GM23338 (cell line): ENCODE results near the gene ZFHX3.
A peak's percentile ranks its signal among the peaks of the same experiment; 100 is the strongest.

Source experiments
- CREB1 ChIP-seq: fragments of 250-450 bp; sonication (Bioruptor Pico); IDR thresholded peaks from 2 replicates; pipeline ENCODE4 v1.5.0; 2020; ENCODE audit warnings: low read depth, mild to moderate bottlenecking, moderate library complexity
- EZH2 ChIP-seq: fragments of 200-600 bp; sonication (generic); IDR thresholded peaks from one replicate; pipeline ENCODE4 v1.8.0; 2017; ENCODE audit warnings: antibody characterized with exemption, mild to moderate bottlenecking, low read depth; ENCODE audit not compliant: unreplicated experiment
- EZH2phosphoT487 ChIP-seq: fragments of 200-600 bp; sonication (generic); IDR thresholded peaks from one replicate; pipeline ENCODE4 v1.8.1; 2018; ENCODE audit warnings: antibody characterized with exemption; ENCODE audit not compliant: unreplicated experiment
- JUNB ChIP-seq: IDR thresholded peaks from one replicate; pipeline ENCODE4 v1.6.1; 2016; ENCODE audit warnings: antibody characterized with exemption; ENCODE audit not compliant: unreplicated experiment
- NANOG ChIP-seq: IDR thresholded peaks from 2 replicates; pipeline ENCODE4 v1.6.1; 2016; ENCODE audit warnings: antibody characterized with exemption, borderline replicate concordance
- POLR2AphosphoS5 ChIP-seq: IDR thresholded peaks from 2 replicates; pipeline ENCODE4 v1.6.1; 2016; ENCODE audit warnings: antibody characterized with exemption, low read depth
- STAT1 ChIP-seq: IDR thresholded peaks from one replicate; pipeline ENCODE4 v1.6.1; 2016; ENCODE audit warnings: antibody characterized with exemption; ENCODE audit not compliant: unreplicated experiment
- ZNF114 ChIP-seq: fragments of 250-450 bp; sonication (Bioruptor Pico); IDR thresholded peaks from 2 replicates; pipeline ENCODE4 v1.5.0; 2020; ENCODE audit warnings: mild to moderate bottlenecking, moderate library complexity
- ZNF331 ChIP-seq: fragments of 250-450 bp; sonication (Bioruptor Pico); IDR thresholded peaks from 2 replicates; pipeline ENCODE4 v1.5.0; 2020; ENCODE audit warnings: low read depth, mild to moderate bottlenecking, moderate library complexity
- TF ChIP-seq, protein P1 (sequence below), 2 experiments: fragments of 200-600 bp in 1 of 2; sonication (generic) in 1 of 2; conservative IDR thresholded peaks; 2 replicates each; pipeline versions ENCODE4 v1.5.1 to v1.6.1; 2016 to 2017; ENCODE audit warnings: antibody characterized with exemption in 2 of 2, low read depth in 2 of 2, mild to moderate bottlenecking in 2 of 2, moderate library complexity in 1 of 2
- TF ChIP-seq, protein P2 (sequence below): IDR thresholded peaks from one replicate; pipeline ENCODE4 v1.6.1; 2018; ENCODE audit warnings: antibody characterized with exemption; ENCODE audit not compliant: unreplicated experiment
- TF ChIP-seq, protein P3 (sequence below): IDR thresholded peaks from 2 replicates; pipeline ENCODE4 v1.6.1; 2016; ENCODE audit warnings: antibody characterized with exemption

DNA sequence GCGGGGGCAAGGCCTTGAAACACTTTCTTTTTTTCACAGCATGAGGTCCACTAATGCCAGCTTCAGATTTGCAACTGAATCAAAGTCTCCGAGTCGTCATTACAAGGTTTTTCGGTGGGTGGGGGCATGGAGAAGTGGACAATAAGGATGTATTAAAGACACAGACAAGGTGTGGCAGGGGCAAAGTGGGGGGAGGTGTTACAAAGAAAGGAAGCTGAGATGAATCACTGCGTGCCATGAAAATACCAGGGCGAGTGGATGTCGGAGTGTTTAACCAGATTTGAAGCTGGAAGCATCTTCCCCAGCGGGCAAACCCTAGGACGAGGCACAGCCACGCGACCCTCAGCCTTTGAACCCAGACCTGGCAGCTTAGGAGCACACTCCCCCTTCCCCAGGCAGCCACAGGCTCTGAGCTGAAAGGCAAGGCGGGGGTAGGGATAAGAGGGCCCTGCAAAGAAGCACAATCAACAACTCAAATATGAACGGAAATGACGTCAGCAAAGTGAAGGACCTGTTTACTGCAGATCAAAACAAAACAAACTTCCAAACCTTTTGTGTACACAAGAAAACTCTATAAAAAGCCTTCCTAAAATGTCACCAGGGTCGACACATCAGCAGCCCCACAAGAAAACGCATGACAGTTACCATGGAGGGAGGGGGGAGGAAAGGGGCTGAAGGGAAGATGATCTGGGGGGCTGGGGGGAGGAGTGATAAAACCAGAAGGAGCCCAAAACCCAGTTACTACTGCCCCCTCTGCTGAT lies 5.6 kb upstream of the ZFHX3 start:
- TF ChIP-seq, protein P1, sequence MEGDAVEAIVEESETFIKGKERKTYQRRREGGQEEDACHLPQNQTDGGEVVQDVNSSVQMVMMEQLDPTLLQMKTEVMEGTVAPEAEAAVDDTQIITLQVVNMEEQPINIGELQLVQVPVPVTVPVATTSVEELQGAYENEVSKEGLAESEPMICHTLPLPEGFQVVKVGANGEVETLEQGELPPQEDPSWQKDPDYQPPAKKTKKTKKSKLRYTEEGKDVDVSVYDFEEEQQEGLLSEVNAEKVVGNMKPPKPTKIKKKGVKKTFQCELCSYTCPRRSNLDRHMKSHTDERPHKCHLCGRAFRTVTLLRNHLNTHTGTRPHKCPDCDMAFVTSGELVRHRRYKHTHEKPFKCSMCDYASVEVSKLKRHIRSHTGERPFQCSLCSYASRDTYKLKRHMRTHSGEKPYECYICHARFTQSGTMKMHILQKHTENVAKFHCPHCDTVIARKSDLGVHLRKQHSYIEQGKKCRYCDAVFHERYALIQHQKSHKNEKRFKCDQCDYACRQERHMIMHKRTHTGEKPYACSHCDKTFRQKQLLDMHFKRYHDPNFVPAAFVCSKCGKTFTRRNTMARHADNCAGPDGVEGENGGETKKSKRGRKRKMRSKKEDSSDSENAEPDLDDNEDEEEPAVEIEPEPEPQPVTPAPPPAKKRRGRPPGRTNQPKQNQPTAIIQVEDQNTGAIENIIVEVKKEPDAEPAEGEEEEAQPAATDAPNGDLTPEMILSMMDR (conservative IDR thresholded peaks at IDR 0.05; ENCODE audit: low read depth in 2 of 2), result no peak
- no peak for TF ChIP-seq EZH2phosphoT487
- TF ChIP-seq EZH2, result no peak
- TF ChIP-seq, protein P2, sequence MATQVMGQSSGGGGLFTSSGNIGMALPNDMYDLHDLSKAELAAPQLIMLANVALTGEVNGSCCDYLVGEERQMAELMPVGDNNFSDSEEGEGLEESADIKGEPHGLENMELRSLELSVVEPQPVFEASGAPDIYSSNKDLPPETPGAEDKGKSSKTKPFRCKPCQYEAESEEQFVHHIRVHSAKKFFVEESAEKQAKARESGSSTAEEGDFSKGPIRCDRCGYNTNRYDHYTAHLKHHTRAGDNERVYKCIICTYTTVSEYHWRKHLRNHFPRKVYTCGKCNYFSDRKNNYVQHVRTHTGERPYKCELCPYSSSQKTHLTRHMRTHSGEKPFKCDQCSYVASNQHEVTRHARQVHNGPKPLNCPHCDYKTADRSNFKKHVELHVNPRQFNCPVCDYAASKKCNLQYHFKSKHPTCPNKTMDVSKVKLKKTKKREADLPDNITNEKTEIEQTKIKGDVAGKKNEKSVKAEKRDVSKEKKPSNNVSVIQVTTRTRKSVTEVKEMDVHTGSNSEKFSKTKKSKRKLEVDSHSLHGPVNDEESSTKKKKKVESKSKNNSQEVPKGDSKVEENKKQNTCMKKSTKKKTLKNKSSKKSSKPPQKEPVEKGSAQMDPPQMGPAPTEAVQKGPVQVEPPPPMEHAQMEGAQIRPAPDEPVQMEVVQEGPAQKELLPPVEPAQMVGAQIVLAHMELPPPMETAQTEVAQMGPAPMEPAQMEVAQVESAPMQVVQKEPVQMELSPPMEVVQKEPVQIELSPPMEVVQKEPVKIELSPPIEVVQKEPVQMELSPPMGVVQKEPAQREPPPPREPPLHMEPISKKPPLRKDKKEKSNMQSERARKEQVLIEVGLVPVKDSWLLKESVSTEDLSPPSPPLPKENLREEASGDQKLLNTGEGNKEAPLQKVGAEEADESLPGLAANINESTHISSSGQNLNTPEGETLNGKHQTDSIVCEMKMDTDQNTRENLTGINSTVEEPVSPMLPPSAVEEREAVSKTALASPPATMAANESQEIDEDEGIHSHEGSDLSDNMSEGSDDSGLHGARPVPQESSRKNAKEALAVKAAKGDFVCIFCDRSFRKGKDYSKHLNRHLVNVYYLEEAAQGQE, result no peak
- TF ChIP-seq JUNB, result no peak
- TF ChIP-seq POLR2AphosphoS5, result no peak
- no peak for TF ChIP-seq ZNF114 (CRISPR knock-in tag)
- no peak for TF ChIP-seq NANOG
- peak; percentile 86 for TF ChIP-seq CREB1 (CRISPR knock-in tag)
- no peak for TF ChIP-seq STAT1
- TF ChIP-seq ZNF331 (CRISPR knock-in tag), result no peak
- TF ChIP-seq, protein P3, sequence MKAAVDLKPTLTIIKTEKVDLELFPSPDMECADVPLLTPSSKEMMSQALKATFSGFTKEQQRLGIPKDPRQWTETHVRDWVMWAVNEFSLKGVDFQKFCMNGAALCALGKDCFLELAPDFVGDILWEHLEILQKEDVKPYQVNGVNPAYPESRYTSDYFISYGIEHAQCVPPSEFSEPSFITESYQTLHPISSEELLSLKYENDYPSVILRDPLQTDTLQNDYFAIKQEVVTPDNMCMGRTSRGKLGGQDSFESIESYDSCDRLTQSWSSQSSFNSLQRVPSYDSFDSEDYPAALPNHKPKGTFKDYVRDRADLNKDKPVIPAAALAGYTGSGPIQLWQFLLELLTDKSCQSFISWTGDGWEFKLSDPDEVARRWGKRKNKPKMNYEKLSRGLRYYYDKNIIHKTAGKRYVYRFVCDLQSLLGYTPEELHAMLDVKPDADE, result peak; percentile 12; the same call in 1 of the 2 replicates
